NCI-H748 (cell line): ENCODE measurements around the gene ADAP1.

Source experiments
- DNase-seq: peaks from one replicate; lab custom pipeline; 2025; ENCODE audit not compliant: unreplicated experiment; lab: John Stamatoyannopoulos, UW

ADAP1 gene

DNA sequence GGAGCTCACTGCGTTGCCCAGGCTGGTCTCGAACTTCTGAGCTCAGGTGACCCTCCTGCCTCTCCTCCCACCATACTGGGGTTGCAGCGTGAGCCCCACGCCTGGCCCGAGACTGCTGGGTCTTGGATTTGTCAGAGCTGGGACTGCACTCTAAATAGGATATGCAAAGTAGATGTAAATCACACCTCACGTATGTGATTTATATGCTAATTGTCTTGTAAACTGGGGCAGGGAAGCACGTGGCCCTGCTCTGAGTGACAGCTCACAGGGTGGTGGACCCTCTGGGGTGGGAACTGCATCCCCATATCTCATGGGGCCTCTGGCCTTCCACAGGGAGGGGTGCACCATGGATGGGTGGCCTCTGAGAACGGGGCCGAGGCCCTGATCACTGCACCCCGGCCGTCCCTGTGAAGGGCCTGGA, 44.0 kb downstream of the ADAP1 start:
- no peak for DNase-seq

DNA sequence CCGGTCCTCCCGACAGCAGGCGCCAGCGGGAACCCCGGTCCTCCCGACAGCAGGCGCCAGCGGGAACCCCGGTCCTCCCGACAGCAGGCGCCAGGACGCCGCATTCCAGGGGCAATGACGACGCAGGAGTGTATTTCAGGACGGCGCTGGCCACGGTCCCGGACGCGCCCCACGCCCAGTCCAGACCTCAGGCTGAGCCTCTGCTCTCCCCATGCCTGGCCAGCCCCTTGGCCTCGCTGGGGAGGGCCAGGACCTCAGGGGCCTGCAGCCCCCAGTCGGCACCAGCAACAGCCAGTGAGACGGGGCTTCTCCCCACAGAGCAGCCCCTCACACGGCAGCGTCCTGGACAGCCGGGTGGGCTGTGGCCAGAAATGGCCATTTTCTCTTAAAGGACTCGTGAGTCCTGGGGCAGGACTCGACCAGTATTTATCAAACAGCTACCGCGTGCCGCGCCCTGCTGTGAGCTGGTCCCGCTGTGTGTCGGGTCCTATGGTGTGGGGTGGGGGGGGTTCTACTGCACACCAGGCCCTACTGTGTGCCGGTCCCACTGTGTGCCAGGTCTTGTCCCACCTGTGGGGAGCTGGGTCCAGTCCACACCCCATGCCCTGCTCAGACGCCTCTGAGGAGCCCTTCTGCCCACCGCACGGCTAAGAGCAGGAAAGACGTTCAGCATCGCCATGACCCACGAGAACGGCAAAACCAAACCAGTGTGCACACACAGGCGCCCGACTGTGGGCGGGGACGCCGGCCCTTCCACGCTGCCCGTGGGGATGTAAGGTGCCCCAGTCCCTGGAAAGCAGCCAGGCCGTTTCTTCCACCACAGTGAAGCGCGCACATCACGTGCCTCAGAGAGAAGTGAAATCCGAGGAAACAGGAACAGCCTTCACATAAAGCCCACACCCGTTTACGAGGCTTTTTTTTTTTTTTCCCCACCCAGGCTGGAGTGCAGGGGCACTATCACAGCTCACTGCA, 44.8 kb downstream of the ADAP1 start:
- no peak for DNase-seq

DNA sequence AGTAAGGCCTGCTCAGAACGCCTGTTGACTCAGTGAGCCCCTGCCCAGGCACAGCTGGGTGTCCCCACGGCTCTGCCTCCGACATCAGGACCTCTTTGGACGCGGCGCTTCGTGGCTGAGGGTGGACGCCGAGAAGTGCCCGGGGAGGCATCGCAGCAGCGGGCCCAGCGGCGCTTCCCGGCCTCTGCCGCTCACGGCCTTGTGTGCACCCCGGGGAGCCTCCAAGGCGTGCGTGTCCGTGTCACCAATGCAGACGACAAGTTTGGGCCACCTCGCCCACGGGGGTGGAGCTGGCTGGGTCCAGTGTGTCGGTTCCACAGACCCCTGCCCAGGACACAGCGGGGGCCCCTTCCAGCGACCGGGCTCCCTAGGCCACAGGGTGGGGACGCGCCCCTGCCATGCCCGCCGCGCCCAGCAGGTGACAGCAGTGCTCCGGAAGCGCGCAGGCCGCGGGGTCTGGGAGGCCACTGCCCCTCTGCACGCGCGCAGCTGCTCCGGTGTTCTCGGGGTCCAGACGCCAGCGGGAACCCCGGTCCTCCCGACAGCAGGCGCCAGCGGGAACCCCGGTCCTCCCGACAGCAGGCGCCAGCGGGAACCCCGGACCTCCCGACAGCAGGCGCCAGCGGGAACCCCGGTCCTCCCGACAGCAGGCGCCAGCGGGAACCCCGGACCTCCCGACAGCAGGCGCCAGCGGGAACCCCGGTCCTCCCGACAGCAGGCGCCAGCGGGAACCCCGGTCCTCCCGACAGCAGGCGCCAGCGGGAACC, 45.7 kb downstream of the ADAP1 start:
- DNase-seq, result peak; percentile 64

DNA sequence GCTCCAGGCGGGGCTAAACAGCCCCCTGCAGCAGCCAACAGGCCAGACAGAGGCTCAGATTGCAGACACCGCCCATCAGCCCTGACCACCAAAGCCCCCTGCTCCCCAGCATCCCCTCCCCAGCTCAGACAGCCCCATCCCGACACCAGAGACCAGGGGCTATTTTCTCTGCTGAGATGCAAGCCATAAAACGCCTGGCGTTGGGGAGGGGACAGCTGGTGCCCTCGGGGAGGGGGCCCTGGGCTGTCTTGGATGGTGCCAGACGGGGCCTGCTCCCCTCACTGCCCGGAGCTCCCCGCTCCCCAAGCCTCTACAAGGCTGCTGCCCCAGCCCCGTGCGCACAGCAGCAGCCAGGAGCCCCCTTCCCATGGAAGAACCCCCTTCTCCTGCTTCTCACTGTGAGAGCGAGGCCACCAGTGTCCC, 46.3 kb downstream of the ADAP1 start:
- DNase-seq, result no peak

DNA sequence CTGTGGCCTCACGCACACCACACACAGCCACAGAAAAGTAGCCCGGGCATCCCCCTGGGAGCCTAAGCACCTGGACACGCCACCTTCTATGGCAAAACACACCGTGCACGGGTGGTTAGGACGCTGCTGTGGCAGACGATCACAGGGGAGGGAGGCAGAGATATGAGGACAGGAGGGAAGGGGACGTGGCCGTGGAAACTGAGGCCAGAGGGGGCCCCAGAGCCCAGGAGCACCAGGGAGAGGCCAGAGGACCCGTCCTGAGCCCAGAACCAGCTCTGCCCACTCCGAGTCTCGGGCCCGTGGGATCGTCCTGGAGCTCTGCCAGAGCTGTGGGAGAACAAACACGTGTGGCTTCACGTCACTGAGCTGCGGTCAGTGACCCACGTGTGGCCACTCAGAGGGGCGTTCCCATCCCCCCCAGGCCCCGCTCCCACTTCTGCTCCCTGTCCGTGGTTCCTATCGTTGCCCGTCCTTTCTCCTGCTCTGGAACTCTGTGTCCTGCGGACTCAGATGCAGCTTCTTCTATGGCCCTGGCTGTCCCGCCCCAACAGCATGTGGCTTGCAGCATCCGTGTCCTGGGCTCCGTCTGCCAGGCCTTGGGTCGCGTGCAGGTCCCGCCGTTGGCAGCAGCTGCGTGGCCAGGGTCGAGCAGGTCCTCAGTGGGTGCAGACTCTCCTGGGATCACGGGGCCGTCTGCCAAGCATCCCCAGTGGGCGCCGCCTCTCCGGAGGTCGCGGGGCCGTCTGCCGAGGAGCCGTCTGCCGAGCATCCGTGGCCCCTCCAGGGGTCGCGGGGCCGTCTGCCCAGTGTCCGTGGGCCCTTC, 47.1 kb downstream of the ADAP1 start:
- DNase-seq, result no peak

DNA sequence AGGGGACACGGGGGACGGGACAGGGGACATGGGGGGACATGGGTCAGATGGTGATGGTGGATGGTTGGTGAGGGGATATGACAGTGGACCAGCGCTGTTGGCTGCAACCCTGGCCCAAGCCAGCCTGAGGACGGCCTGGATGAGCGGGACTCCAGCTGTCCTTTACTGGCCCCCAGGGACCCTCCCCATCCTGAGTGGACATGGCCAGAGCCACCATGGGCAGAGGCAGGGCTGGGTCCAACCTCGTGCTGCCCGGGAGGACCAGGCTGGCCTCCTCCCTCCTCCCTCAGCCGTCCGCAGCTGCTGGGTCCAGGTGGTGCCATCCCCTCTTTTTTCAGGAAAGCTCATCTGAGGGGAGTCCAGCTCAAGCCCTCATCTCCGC, 47.7 kb downstream of the ADAP1 start:
- DNase-seq, result no peak

DNA sequence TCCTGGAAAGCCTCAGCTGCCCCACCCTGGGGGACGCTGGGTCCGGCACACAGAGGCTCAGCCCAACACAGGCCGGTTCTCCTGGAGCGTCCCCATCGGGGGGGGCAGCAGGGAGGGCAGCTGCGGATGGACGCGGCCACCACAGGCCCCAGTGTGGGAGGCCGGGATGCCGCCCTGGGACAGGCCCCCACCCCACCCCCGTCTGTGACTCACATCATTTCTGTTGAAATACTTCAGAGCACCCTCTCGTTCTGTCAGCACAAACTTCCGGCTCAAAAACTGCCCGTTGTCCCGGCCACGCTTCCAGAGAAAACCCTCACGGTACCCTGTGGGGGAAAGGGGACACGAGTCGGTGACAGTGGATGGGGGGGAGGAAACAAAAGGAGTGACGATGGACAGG, 49.6 kb downstream of the ADAP1 start:
- DNase-seq, result no peak

DNA sequence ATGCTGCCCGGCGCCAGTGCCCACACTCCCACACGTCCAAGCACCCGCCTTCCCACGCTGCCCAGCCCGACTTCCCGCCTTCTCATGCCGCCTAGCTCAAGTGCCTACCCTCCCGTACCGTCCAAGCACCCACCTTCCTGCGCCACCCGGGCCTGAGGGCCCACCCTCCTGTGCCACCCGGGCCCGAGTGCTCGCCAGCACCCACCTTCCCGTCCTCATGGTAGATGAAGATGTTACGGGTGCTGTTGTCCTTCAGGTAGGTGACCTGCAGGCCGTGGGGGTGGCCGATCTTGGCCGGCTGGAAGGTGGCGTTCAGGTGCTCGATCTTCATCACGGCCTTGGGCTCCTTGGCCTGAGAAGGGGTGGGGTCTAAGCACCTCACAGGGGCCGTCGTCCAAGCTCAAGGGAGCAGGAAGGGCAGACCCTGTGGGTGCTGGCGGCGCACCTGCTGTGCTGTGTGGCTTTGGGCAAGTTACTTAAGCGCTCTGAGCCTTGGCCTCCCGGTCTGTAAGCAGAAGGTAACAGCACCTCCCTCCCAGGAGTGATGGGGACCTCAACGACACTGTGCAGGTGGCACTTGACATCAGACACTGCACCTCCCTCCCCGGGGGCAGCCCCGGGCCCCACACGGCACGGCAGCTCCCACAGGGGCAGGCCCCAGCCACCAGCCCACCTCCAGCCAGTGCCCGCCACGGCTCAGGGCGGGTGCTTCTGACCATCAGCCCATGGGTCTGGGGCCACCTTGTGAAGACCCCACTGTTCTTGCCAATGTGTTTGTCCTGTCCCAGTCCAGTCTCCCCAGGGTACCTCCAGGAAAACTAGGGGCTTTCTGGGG, 50.3 kb downstream of the ADAP1 start:
- no peak for DNase-seq

DNA sequence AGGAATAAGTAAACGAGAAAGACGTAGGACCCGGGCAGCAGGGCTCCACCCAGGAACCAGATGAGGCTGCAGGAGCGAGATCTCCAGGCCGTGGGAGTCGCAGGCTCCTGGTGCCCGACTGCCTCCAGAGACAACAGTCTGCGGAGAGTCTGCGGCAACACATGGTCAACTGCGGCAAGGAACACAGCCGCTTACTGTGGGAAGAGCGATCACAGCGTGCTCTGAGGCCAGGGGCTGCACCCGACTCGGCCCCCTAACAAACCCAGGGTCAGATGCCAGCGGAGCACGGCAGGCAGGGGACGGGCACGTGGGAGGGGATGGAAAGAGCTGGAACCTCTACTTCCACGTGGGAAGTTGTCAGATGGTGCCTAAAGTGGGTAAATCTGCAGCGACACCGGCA, 51.5 kb downstream of the ADAP1 start:
- no peak for DNase-seq

DNA sequence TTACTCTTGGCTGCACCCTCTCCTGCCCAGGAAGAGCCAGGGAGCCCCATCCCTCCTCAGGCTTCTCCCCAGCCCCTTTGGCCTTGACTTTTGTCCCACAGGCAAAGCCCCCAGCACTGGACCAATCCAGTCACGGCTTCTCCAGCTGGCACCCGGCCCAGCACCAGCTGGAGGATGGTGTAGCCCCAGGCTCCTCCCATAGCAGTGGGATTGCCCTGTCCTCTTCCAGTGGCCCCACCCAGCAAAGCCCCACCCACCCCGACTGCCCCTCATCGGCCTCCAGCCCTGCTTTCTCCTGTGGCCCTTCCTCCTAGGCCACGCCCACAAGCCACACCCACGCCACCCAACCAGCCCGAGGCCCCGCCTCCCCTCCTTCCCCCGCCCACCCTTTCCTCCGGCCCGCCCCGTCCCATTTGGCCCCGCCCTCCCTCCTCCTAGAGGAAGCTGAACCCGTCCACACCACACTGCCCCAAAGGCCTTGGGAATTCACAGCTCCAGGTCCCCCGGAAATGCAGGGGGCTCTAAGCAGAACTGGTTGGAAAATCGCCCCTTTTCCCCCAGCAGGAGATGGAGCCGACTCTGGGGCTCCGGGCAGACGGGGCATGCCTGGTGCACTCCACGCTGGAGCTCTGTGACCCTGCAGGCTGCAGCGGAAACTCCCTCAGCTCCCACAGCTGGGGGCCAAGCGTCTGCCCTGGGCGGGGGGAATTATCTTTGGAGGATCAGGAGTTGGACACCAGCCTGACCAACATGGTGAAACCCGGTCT, 52.9 kb downstream of the ADAP1 start:
- DNase-seq, result peak; percentile 90

DNA sequence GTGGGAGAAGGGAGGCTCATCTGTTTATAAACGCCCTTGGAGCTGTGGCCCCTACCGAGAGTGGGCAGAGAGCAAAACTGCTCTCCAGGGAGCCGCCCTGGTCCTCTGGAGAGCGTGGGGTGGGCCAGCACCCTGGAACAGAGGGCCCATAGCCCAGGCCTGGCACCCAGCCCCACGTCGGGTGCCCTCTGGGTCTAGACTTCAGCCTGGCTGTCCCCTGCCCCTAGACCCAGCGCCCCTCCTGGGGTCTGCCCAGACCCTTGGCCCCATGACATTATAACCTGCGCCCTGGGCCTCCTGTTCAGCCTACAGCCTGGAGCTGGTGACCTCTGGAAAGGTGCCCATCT, 53.5 kb downstream of the ADAP1 start:
- no peak for DNase-seq

DNA sequence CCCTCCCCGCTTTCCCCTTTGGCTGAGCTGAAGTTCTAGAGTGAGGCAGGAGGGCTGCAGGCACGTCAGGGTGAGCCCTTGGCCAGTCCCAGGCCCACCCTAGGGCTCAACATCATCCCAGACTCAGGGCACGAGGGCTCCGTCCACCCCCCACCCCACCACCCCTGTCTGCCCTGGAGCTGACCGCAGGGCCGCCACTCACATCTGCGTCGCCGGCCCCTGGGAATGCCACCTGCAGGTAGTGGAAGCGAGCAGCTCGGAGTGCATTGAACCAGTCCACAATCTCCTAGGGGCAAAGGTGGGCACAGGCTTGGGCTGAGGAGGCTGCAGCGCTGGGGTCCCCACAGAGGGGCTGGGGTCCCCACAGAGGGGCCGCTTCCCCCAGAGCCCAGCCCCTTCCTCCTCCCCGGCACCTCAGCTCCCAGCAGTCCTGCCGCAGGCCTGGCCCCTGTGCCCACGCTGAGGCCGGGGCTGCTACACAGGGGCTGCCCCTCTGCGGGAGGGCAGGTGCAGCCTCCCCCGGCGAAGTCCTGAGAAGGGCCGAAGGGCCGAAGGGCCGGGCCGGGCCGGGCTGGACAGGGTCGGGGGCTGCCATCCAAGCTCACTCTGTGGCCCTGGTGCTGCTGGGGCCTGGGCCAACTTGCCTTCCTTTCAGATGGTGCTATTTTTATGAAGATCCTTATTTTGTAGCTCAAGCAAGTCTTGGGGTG, 54.0 kb downstream of the ADAP1 start:
- DNase-seq, result no peak

DNA sequence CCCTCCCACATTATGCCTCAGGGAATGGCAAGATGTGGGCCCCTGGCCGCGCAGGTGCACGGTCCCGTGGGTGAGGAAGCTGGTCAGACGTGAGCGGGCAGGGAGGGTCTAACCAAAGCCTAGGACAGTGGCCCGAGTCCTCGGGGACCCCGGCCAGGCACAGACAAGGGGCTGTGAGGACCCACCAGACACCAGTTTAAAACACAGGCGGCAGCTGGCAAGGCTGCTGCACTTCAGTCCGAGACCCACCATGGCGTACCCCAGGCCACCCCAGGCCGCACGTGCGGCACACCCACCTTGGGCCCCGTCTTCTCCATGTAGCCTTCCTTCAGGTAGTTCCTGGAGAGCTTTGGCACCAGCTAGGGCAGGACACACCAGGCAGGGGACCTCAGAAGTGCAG, 54.7 kb downstream of the ADAP1 start:
- DNase-seq, result no peak

DNA sequence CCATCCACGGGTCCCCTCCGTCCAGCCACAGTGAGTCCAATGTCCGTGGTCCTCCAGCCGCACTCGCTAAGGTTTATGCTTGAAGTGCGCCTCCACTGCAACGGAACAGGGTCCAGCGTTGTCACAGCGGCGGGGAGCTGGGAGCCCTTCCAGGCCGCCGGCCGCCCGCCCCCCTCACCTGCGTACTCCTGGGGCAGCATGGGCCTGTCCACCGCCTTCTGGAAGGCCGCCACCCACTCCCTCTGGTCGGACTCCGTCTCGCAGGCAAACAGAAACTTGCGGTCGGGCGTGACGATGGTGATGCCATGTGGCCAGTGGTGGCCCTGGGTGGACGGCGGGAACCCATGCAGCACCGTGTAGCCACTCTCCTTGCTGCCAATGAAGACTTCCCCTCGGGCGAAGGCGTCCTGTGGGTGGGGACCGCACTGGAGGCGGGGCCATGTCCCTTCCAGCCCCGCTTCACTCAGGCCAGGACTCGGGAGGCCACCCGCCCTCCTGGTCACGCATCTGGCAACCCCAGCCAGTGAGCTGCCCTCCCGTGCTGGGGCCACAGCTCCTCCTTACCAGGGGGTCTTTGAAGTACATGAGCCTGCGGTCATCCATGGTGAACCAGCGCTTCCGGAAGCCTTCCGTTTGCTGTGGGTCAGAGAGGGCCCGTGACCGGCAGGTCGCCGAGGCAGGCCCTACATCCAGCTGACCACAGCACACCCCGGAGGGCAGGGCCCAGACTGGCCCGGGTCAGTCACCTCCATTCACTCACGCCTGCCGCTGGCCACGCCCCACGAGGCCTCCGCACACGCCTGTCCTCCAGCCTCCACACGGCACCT, 55.4 kb downstream of the ADAP1 start:
- no peak for DNase-seq

DNA sequence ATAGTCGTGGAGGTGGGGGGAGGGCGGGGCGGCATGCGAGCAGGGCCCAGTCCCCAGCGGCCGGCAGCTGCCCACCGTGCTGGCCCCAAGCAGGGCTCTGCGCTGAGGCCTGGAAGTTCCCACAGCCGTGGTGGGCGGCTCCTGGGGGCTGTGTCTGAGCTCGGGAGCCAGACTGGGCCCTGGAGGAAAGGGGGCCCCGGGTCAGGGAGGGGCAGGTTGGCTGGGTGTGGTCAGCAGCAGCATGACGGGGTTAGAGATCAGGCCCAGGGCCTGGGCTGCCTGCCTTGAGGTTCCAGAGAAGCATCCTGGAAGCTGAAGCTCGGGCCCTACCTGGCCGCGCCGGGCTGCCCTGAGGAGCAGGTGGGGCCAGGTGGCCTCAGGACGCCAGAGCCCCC, 56.0 kb downstream of the ADAP1 start:
- DNase-seq, result no peak

DNA sequence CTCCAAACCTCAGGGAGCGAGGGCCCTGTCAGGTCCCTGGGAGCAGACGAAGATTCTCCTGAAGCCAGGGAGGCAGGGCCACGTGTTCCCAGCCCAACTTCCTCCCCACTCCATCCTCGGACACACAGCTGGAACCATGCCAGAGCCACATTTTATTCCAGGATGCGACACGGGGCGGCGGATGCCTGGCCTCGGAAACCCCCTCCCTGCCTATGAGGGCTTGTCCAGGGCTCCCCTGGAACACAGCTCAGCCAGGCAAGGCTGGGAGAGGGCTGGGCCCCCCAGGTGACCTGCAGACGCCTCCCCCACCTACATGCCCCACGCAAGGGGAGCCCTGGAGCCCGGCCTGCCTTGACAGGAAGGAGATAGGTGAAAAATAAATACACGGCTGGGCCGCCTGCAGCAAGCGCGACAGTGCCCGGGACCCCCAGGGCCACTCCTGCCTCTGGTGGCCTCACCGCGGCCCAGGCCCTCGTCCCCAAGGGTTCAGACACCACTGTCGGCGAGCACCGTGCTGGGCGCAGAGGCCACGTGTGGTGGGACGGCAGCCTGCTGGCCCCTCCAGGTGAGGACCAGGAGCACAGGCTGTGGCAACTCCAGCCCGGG, 56.6 kb downstream of the ADAP1 start:
- no peak for DNase-seq

DNA sequence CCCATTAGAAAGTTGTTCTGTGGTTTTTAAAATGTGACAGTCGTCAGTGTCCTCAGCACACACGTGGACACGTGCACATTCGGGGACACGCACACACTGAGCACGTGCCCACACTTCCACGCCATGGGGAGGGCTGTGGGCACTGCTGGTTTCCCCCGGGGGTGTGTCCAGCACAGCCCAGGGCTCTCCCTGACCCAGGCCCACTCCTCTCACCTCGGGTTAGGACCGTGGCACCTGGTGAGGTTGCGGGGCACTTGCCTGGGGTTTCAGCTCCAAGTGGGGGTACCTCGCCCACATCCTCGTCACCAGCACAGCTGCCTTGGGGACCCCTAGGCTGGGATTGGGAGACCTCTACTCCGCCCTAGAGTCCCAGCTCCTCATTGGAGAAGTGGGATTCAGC, 57.4 kb downstream of the ADAP1 start:
- DNase-seq, result no peak
